SJSA1 (cell line): ENCODE results near the gene TSPAN12. TPM values are rescaled to one million over a fixed set of nuclear protein-coding genes. Genes with fewer than 3 reads are reported as not detected.
"Not testable (repeated sequence)": the region's sequence is repeated elsewhere in the genome, so short reads cannot be mapped to it uniquely, and the experiment has no call there.

Experiments
- DNase-seq, 2 experiments: peaks; one replicate each; pipeline ENCODE4 v3.0.0-alpha.2; 2015 to 2020; ENCODE audit warnings: low spot score in 2 of 2, low read depth in 1 of 2
- H3K27ac ChIP-seq: fragments of 250-450 bp; sonication (Bioruptor Pico); 2 replicates; pipeline ENCODE4 v1.5.1; 2020; ENCODE audit warnings: mild to moderate bottlenecking, moderate library complexity
- H3K27me3 ChIP-seq: fragments of 250-450 bp; sonication (Bioruptor Pico); replicated peaks from 2 replicates; pipeline ENCODE4 v1.5.1; 2020; ENCODE audit warnings: mild to moderate bottlenecking, moderate library complexity
- H3K36me3 ChIP-seq: fragments of 250-450 bp; sonication (Bioruptor Pico); 2 replicates; pipeline ENCODE4 v1.5.1; 2020; ENCODE audit warnings: mild to moderate bottlenecking
- H3K4me1 ChIP-seq: fragments of 250-450 bp; sonication (Bioruptor Pico); replicated peaks from 2 replicates; pipeline ENCODE4 v1.6.1; 2021; ENCODE audit warnings: mild to moderate bottlenecking
- H3K4me3 ChIP-seq: fragments of 250-450 bp; sonication (Bioruptor Pico); 2 replicates; pipeline ENCODE4 v1.5.1; 2020; ENCODE audit warnings: mild to moderate bottlenecking
- H3K9me3 ChIP-seq: fragments of 250-450 bp; sonication (Bioruptor Pico); replicated peaks from 2 replicates; pipeline ENCODE4 v1.5.1; 2020; ENCODE audit warnings: mild to moderate bottlenecking
- total RNA-seq: library from RNA; depleted of rRNA; stranded (reverse); fragments of >200 nt; shearing (Covaris generic); gene quantifications from 2 replicates; pipeline ENCODE4 v1.2.3, GENCODE V29; 2014

The TSPAN12 gene
- total RNA-seq, 1 experiment from 2014 or later, result 1.8 TPM

DNA sequence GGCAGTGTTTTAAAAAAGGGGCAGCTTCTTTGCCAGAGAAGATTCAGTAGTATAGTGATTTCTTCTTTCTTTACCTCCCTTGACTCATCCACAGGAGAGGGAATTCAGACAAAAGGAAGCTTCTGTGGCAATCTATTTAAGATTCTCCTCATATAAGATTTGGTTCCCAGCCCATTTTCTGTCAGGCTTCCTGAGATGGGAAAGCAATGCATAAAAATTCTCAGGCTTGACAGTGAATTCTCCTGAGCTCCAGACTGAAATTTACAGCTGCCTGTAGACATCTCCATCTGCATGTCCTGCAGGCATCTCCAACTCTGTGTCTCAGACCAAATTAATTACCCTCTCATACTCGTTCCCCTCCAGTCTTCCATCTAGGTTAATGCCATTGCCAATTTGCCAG, 72.8 kb downstream of the TSPAN12 start:
- no peaks in the 10 kb centered on the region for H3K4me1 ChIP-seq
- no peaks in the 10 kb centered on the region for H3K9me3 ChIP-seq
- H3K27ac ChIP-seq, result no peak overlapping the region
- no peak overlapping the region for H3K4me3 ChIP-seq
- no peak for DNase-seq
- H3K27me3 ChIP-seq, result peaks cover 8% of the 10 kb centered on the region; the same call in 1 of the 2 replicates
- no peaks in the 10 kb centered on the region for H3K36me3 ChIP-seq

DNA sequence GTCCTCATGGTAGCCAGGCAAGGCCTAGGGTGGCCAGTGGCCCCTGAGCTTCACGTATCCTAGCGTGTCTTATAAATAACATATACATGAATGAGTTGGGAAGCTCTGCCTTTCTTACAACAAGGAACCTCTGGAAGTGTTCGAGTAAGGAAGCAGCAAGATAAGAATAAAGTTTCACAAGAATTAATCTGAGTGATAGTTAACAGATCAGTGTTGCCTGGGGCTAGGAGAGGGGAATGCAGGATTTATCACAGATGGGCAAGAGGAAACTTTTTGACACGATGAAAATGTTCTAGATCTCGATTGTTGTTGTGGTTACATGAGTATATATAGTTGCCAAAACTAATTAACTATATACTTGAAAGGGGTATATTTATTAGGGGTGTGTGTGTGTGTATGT, 74.2 kb downstream of the TSPAN12 start:
- peaks cover 8% of the 10 kb centered on the region; the same call in 1 of the 2 replicates for H3K27me3 ChIP-seq
- no peaks in the 10 kb centered on the region for H3K36me3 ChIP-seq
- H3K9me3 ChIP-seq, result no peaks in the 10 kb centered on the region
- H3K4me1 ChIP-seq, result no peaks in the 10 kb centered on the region
- H3K27ac ChIP-seq, result no peak overlapping the region
- no peak for DNase-seq
- no peak overlapping the region for H3K4me3 ChIP-seq

DNA sequence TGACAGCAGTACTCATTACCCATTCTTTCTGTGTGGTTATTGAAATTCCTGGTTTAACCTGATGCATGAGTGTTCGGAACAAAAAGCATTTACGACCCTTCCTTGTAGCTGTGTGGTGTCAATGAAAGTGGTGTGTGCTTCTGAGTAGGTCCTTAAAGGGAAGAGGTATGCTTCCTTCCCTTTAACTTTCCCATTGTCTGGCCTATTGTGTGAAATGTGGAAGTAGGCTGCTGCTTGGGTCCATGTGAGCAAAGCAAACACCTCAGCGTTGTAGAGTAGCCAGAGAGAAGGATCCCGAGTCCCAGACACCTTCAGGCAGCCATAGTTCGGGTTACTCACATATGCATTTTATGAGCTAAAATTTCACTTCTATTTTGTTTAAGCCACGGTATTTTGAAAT, 74.7 kb downstream of the TSPAN12 start:
- no peak for DNase-seq
- no peaks in the 10 kb centered on the region for H3K4me1 ChIP-seq

DNA sequence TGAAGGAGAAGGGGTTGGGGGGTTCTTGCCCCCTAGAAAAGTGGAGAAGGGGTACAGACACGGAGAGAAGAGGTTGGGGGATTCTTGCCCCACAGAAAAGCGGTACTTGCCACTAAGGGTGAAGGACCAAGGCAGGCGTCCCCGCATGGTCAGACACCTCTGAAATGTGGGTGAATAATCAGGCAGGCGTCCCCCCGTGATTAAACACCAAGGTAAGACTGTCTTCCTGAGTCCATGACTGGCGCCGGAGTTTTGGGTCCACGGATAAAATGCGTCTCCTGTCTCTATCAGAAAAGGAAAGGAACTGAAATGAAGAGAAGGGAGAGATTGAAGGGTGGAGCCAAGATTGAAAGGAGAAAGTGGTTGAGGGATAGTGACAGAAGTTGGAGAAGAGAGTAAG, 76.0 kb downstream of the TSPAN12 start:
- H3K4me1 ChIP-seq, H3K9me3 ChIP-seq, H3K4me3 ChIP-seq, DNase-seq, H3K27me3 ChIP-seq, H3K27ac ChIP-seq, H3K36me3 ChIP-seq: not testable (repeated sequence)

More for the DNA sequence above, 74.7 kb downstream of the TSPAN12 start:
- Histone ChIP-seq H3K27me3 (peaks cover 8% of the 10 kb centered on the region; the same call in 1 of the 2 replicates), H3K27ac (no peak overlapping the region), H3K9me3 (no peaks in the 10 kb centered on the region), H3K4me3 (no peak overlapping the region), H3K36me3 (no peaks in the 10 kb centered on the region)

DNA sequence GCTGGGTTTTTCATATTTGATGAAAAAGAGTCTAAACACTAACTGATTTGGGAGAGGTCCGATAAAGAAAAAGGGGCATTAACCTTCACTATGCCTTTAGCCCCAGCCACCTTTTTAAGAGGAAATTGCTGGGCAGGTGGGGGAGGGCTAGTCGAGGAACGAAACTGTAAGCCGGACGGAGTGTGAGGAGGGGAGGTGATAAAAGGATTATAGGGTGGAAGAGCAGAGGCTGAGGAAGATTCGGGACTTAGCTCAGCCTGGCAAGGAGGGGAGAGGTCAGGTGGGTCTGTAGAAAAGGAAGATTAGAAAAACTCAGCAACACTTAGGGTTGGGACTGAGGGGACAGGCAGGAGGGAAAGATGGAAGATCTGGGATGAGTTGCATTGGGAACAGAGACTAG, 77.0 kb downstream of the TSPAN12 start:
- DNase-seq, result no peak
- H3K27me3 ChIP-seq, result peaks cover 8% of the 10 kb centered on the region; the same call in 1 of the 2 replicates
- H3K4me1 ChIP-seq, result no peaks in the 10 kb centered on the region
- H3K4me3 ChIP-seq, result no peak overlapping the region
- no peaks in the 10 kb centered on the region for H3K9me3 ChIP-seq
- no peak overlapping the region for H3K27ac ChIP-seq
- H3K36me3 ChIP-seq, result no peaks in the 10 kb centered on the region

DNA sequence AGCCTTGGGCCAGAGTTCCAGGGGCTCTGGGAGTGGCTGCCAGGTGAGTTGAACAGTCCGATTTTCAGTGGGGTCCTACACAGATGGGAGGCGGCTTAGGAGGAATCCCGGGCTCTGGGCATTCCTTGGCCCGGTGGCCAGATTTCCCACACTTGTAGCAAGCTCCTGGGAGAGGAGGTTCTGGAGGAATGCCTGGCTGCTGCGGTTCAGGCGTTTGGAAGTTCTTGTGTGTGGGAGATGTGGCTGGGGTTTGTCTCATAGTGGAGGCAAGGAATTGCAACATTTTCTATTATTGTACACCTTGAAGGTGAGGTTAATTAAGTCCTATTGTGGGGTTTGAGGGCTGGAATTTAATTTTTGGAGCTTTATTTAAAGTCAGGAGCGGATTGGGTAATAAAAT, 77.5 kb downstream of the TSPAN12 start:
- H3K27me3 ChIP-seq, H3K4me3 ChIP-seq, DNase-seq, H3K27ac ChIP-seq, H3K36me3 ChIP-seq, H3K4me1 ChIP-seq, H3K9me3 ChIP-seq: not testable (repeated sequence)

DNA sequence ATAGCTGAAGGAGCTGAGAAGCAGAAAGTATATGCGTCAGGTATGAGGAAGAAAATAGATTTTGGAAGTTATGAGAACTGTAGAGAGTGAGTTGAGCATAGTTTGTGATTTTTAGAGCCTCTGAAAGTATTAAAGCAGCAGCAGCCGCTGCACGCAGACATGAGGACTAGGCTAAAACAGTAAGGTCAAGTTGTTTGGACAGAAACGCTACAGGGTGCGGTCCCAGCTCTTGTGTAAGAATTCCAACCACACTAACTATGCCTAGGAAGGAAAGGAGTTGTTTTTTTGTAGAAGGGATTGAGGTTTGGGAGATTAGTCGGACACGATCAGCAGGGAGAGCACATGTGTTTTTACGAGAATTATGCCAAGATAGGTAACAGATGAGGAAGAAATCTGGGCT, 78.9 kb downstream of the TSPAN12 start:
- H3K9me3 ChIP-seq, H3K4me1 ChIP-seq, H3K36me3 ChIP-seq, DNase-seq, H3K27ac ChIP-seq, H3K4me3 ChIP-seq: not testable (repeated sequence)
- peaks cover 12% of the 10 kb centered on the region for H3K27me3 ChIP-seq

DNA sequence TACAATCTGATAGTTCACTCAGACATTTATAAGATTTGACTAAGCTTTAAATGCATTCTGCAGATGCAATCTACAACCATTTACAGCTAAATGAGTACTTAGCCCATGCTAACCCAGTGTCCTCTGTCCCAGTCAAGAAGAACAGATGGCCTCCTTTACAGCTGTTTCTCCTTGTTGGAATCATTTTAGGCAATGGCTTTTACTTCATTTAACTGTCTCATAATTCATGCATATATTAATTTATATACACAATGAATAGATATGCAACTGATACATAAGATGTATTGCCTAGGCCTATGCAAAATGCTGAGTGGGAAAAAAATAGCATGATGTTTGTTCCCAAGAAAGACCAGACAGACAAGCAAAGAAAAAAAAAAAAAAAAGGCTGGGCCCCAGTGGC, 82.2 kb downstream of the TSPAN12 start:
- H3K4me3 ChIP-seq, result no peak overlapping the region
- no peak overlapping the region for H3K27ac ChIP-seq
- no peaks in the 10 kb centered on the region for H3K4me1 ChIP-seq
- H3K27me3 ChIP-seq, result peaks cover 11% of the 10 kb centered on the region; the same call in 1 of the 2 replicates
- no peaks in the 10 kb centered on the region for H3K9me3 ChIP-seq
- DNase-seq, result no peak
- H3K36me3 ChIP-seq, result no peaks in the 10 kb centered on the region

DNA sequence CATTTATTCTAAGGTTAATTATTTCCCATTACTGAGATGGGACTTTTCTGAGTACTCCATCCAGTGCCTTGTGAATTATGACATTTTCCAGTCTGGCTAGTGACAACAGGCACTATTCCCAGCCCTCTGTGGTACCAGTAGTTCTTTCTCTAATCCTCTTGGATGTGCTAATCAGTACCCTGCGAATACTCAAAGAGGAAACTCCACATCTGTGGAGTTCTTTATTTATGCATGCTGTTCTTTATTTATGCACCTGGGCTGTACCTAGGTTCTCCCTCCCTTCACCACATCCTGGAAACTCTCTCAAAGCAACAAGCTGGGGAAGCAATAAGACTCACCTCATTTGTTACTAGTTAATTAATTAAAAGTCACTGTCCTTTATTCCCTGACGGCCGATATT, 83.5 kb downstream of the TSPAN12 start:
- Histone ChIP-seq H3K4me3 (no peak overlapping the region), H3K4me1 (no peaks in the 10 kb centered on the region), H3K27ac (no peak overlapping the region), H3K9me3 (no peaks in the 10 kb centered on the region), H3K36me3 (no peaks in the 10 kb centered on the region), H3K27me3 (peaks cover 13% of the 10 kb centered on the region; the same call in 1 of the 2 replicates)
- no peak for DNase-seq

DNA sequence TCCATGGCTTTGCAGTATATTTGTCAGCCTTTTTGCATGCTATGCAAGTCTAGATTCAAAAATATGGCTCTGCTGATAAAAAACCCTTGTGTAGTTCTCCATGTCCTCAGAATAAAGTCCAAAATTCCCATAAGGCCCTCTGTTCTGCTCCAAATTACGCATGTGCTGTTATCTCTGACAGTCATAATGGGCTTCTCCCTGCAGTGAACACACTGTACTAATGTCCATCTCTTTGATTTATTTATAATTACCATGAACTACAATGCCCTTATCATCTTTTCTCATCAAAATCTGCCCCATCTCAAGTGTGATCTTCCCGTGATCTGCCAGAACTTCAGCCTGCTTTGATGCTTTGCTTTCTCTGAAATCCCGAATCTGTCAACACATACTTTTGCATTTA, 87.7 kb downstream of the TSPAN12 start:
- Histone ChIP-seq H3K27me3 (peaks cover 13% of the 10 kb centered on the region), H3K36me3 (no peaks in the 10 kb centered on the region), H3K4me3 (no peak overlapping the region), H3K4me1 (no peaks in the 10 kb centered on the region), H3K27ac (no peak overlapping the region), H3K9me3 (no peaks in the 10 kb centered on the region)
- DNase-seq, result no peak

DNA sequence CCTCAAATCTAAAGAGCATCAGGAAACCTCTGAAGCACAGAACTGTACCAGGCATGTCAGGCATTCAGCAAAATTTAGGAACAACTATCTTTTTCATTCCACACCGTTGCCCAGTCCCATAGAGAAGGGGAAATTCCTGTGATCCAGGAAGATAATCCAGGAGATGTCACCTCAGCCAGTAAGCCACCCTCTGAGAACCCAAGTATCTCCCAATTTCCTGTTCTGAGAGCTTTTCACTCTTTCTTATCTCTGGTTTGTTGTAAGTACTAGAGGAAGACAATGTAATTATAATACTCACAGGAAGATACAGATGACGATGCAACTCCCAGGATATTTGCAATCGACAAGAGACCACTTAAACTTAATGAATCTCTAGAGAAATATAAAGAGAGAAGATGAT, 97.1 kb downstream of the TSPAN12 start:
- DNase-seq, result no peak
- Histone ChIP-seq H3K4me3 (no peak overlapping the region), H3K4me1 (no peaks in the 10 kb centered on the region), H3K27me3 (no peaks in the 10 kb centered on the region; the same call in 1 of the 2 replicates), H3K36me3 (no peaks in the 10 kb centered on the region), H3K27ac (no peak overlapping the region), H3K9me3 (no peaks in the 10 kb centered on the region)

DNA sequence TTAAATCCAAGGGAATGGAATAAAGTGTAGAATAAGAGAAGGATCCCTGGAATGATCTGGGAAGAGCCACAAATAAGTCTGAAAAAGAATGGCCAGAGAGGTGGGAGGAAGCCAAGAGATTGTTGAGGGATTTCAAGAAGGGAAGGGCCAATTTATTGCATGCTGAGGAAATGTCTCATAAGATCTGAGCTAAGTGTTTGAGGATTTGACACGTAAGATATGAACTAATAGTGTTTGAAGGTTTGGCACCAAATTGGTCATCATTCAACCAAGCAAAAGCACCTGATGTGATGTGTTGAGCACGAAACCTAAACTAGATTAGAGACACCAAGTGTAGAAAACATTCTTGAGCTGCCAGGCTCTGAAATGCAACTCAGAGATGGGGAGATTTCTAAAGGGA, 97.9 kb downstream of the TSPAN12 start:
- no peak for DNase-seq
- Histone ChIP-seq H3K27ac (no peak overlapping the region), H3K4me3 (no peak overlapping the region), H3K36me3 (no peaks in the 10 kb centered on the region), H3K9me3 (no peaks in the 10 kb centered on the region), H3K27me3 (no peaks in the 10 kb centered on the region; the same call in 1 of the 2 replicates), H3K4me1 (no peaks in the 10 kb centered on the region)

DNA sequence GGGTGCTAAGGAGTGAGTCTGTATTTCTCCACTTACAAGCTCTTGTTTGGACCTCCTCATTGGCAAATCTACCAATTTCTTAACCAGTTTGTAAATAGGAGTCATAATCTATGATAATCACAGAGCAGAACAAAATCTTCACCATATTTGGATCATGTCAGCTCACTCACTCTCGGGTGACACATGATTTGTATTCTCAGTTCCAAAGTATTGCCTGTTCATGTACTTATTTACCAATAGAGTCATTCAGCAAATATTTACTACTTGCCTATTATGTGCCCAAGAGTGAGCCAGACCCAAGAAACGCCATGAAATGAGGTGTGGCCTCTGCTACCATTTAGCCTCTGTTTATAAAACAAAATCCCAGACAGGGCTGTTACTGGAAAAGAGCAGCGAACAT, 114.8 kb downstream of the TSPAN12 start:
- no peaks in the 10 kb centered on the region for H3K9me3 ChIP-seq
- H3K4me3 ChIP-seq, result no peak overlapping the region
- H3K27me3 ChIP-seq, result peaks cover 5% of the 10 kb centered on the region; the same call in 1 of the 2 replicates
- no peaks in the 10 kb centered on the region for H3K36me3 ChIP-seq
- no peak for DNase-seq
- no peak overlapping the region for H3K27ac ChIP-seq
- H3K4me1 ChIP-seq, result no peaks in the 10 kb centered on the region

DNA sequence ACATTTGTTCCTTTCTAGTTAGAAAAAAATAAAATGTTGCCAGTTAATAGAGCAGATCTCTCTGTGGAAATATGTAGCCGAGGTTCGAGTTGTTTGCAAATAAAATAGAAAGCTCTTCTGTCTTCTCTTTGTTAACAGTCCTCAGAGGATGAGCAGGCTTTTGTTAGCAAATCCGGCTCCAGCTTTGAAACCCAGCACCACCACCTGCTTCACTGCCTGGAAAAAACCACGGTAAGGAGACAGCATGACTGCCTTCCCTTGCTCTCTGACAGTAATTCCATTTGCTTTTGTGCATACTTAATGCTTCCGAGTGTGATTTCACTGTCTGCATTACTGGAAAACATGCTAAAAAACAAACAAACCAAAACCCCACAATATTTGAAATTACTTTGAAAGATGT, 115.6 kb downstream of the TSPAN12 start:
- Histone ChIP-seq H3K4me3 (no peak overlapping the region), H3K4me1 (no peaks in the 10 kb centered on the region), H3K36me3 (no peaks in the 10 kb centered on the region), H3K9me3 (no peaks in the 10 kb centered on the region), H3K27ac (no peak overlapping the region), H3K27me3 (peaks cover 11% of the 10 kb centered on the region; the same call in 1 of the 2 replicates)
- DNase-seq, result no peak

DNA sequence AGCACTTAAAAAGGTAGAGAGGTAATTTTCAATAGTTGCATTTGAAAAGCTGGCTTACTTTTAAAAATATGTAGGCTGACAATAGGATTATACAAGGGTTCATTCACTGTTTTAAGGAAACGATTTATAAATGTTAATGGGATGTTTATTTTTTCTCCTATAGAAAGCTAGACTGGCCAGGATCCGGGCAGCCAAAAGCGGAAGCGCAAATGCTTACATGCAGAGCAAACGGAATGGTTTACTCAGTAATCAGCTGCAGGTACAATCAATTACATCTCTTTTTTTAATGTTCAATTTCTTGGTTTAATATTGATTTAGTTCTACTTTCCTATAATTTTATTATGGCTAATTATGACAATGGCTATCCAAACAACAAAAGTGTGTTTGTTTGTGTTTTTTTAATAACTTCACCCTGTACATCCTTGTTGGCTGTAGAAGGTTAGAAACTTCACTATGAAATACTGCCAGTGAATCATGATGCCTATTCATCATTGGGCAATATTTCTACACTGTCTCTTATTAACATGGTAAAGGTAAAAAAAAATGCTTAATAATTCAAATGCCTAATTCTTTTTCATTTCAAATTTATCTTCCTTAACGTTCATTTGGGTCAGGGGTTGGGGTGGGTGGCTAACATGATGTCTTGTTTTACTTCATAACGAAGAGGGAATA, 116.4 kb downstream of the TSPAN12 start:
- DNase-seq, result no peak
- H3K27me3 ChIP-seq, result peaks cover 10% of the 10 kb centered on the region; the same call in 1 of the 2 replicates
- H3K36me3 ChIP-seq, result no peaks in the 10 kb centered on the region
- no peak overlapping the region for H3K4me3 ChIP-seq
- H3K4me1 ChIP-seq, result no peaks in the 10 kb centered on the region
- no peaks in the 10 kb centered on the region for H3K9me3 ChIP-seq
- no peak overlapping the region for H3K27ac ChIP-seq
